Stimulated activated CD4-positive, alpha-beta T cell treated with anti-CD3 and anti-CD28 coated beads, Interleukin-4, amount 100 ng/mL, for 4 hours (primary cell): ENCODE results near the gene SH2D7.
A peak's percentile ranks its signal among the peaks of the same experiment; 100 is the strongest.

Experiments
- DNase-seq, 2 experiments: peaks; one replicate each; pipeline ENCODE4 v3.0.0-alpha.2; 2020

SH2D7 gene

GRCh38 chr15:78092261-78093041 is at the start of gene SH2D7:
Gene SH2D7, plus strand, starts transcription at chr15:78092561. Its CDS starts 24 bp downstream, at chr15:78092585.
- DNase-seq, result no peak

- DNase-seq, result no peak
These were observed 47.8 kb upstream of the SH2D7 start for GRCh38 chr15:78044407-78045155.

GRCh38 chr15:78045189-78045588 is 47.2 kb upstream of the SH2D7 start:
- DNase-seq, result no peak

- no peak for DNase-seq
These were observed 45.5 kb upstream of the SH2D7 start for GRCh38 chr15:78046796-78047341.

GRCh38 chr15:78047761-78048627 is 44.4 kb upstream of the SH2D7 start:
- DNase-seq, result peak in 1 of 2 experiments; percentile 42

GRCh38 chr15:78048628-78048920 is 43.8 kb upstream of the SH2D7 start:
- DNase-seq, result no peak

- peak; percentile 52 to 74 for DNase-seq
These were observed 42.5 kb upstream of the SH2D7 start for GRCh38 chr15:78049691-78050440.

GRCh38 chr15:78050441-78050809 is 41.9 kb upstream of the SH2D7 start:
- no peak for DNase-seq

- peak in 1 of 2 experiments; percentile 69 for DNase-seq
These were observed 41.5 kb upstream of the SH2D7 start for GRCh38 chr15:78050826-78051225.

- no peak for DNase-seq
These were observed 40.8 kb upstream of the SH2D7 start for GRCh38 chr15:78051596-78051995.

- DNase-seq, result no peak
These were observed 40.4 kb upstream of the SH2D7 start for GRCh38 chr15:78052001-78052401.

GRCh38 chr15:78052545-78052944 is 39.8 kb upstream of the SH2D7 start:
- no peak for DNase-seq

- DNase-seq, result no peak
These were observed 37.8 kb upstream of the SH2D7 start for GRCh38 chr15:78054518-78054917.

- DNase-seq, result no peak
These were observed 37.4 kb upstream of the SH2D7 start for GRCh38 chr15:78054966-78055365.

- DNase-seq, result no peak
These were observed 36.2 kb upstream of the SH2D7 start for GRCh38 chr15:78055919-78056713.

GRCh38 chr15:78056714-78057269 is 35.6 kb upstream of the SH2D7 start:
- peak in 1 of 2 experiments; percentile 43 for DNase-seq

GRCh38 chr15:78057803-78058202 is 34.6 kb upstream of the SH2D7 start:
- DNase-seq, result no peak

GRCh38 chr15:78058401-78058935 is 33.9 kb upstream of the SH2D7 start:
- DNase-seq, result no peak

- no peak for DNase-seq
These were observed 33.1 kb upstream of the SH2D7 start for GRCh38 chr15:78059110-78059839.

- DNase-seq, result no peak
These were observed 32.1 kb upstream of the SH2D7 start for GRCh38 chr15:78060232-78060631.
